DOHH2 (cell line): ENCODE measurements around the gene GOLT1A.

Experiments
- H3F3A ChIP-seq: fragments of 200-600 bp; sonication (generic), shearing (Covaris generic); 2 replicates; pipeline ENCODE4 v1.6.0; 2016; ENCODE audit warnings: antibody characterized with exemption, mild to moderate bottlenecking; ENCODE audit not compliant: control insufficient read depth, insufficient read depth
- H3K27ac ChIP-seq: fragments of 200-600 bp; sonication (generic); 2 replicates; pipeline ENCODE4 v1.5.1; 2014; ENCODE audit warnings: low read depth, mild to moderate bottlenecking, low read length, moderate library complexity
- H3K27me3 ChIP-seq: fragments of 200-600 bp; sonication (generic); 2 replicates; pipeline ENCODE4 v1.6.1; 2014; ENCODE audit warnings: mild to moderate bottlenecking, low read length, mixed read lengths; ENCODE audit not compliant: control insufficient read depth
- H3K36me3 ChIP-seq: fragments of 200-600 bp; sonication (generic); 2 replicates; pipeline ENCODE4 v1.6.1; 2014; ENCODE audit warnings: mild to moderate bottlenecking, low read length, moderate library complexity, mixed read lengths; ENCODE audit not compliant: control insufficient read depth
- H3K4me1 ChIP-seq: fragments of 200-600 bp; sonication (generic); 2 replicates; pipeline ENCODE4 v1.6.1; 2014; ENCODE audit warnings: mild to moderate bottlenecking, low read length, mixed read lengths; ENCODE audit not compliant: control insufficient read depth
- H3K4me2 ChIP-seq: fragments of 200-600 bp; sonication (generic); 2 replicates; pipeline ENCODE4 v1.6.0; 2014; ENCODE audit warnings: mild to moderate bottlenecking, low read length, moderate library complexity
- H3K4me3 ChIP-seq: fragments of 200-600 bp; sonication (generic); 2 replicates; pipeline ENCODE4 v1.5.1; 2014; ENCODE audit warnings: mild to moderate bottlenecking, low read length, mixed read lengths
- H3K79me2 ChIP-seq: fragments of 200-600 bp; sonication (generic); 2 replicates; pipeline ENCODE4 v1.6.1; 2014; ENCODE audit warnings: mild to moderate bottlenecking, low read length, mixed read lengths; ENCODE audit not compliant: control insufficient read depth
- H3K9me2 ChIP-seq: fragments of 200-600 bp; sonication (generic); replicated peaks from 2 replicates; pipeline ENCODE4 v1.6.1; 2014; ENCODE audit warnings: mild to moderate bottlenecking, low read length, mixed read lengths; ENCODE audit not compliant: control insufficient read depth
- H3K9me3 ChIP-seq: fragments of 200-600 bp; sonication (generic); 2 replicates; pipeline ENCODE4 v1.6.1; 2014; ENCODE audit warnings: antibody characterized with exemption, low read length, mixed read lengths; ENCODE audit not compliant: control insufficient read depth, insufficient read depth
- H4K20me1 ChIP-seq: fragments of 200-600 bp; sonication (generic); 2 replicates; pipeline ENCODE4 v1.6.0; 2014; ENCODE audit warnings: low read depth, mild to moderate bottlenecking, antibody characterized with exemption, low read length, moderate library complexity; ENCODE audit not compliant: control insufficient read depth, insufficient read depth
- EZH2phosphoT487 ChIP-seq: fragments of 200-600 bp; sonication (generic); IDR thresholded peaks from 2 replicates; pipeline ENCODE4 v1.6.1; 2017; ENCODE audit warnings: borderline replicate concordance, mild to moderate bottlenecking, antibody characterized with exemption, low read length, moderate library complexity, mixed read lengths
- TF ChIP-seq, protein P1 (sequence below): fragments of 200-600 bp; sonication (generic); IDR thresholded peaks from one replicate; pipeline ENCODE4 v1.5.1; 2014; ENCODE audit warnings: antibody characterized with exemption, mild to moderate bottlenecking, low read depth, low read length; ENCODE audit not compliant: poor library complexity, severe bottlenecking

GOLT1A gene

DNA sequence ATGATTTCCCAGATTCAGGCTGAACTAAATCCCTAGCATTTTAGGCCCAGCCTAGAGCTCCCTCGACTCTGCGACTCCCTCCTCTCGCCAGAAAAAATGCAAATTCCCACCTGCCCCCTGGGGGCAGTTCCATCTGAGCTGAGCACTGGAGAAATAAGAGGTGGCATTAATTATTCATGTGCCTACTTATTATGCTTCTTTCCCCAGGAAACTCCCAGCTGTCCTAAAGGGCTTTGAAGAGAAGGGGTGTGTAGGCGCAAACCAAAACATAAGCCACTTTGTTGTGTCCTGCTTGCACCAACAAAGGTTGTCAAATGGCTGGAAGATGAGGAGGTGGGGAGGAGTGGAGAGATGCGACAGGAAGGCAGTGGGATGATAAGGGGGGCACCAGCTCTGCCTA, 41.4 kb upstream of the GOLT1A start:
- no peaks in the 10 kb centered on the region for H3K9me3 ChIP-seq
- H3K4me3 ChIP-seq = no peak overlapping the region
- H3K27ac ChIP-seq = no peak overlapping the region
- H3F3A ChIP-seq = no peaks in the 10 kb centered on the region
- peaks cover 17% of the 10 kb centered on the region; the same call in 1 of the 2 replicates for H3K27me3 ChIP-seq
- H3K36me3 ChIP-seq = no peaks in the 10 kb centered on the region
- H3K79me2 ChIP-seq = no peaks in the 10 kb centered on the region
- no peaks in the 10 kb centered on the region for H4K20me1 ChIP-seq
- TF ChIP-seq, protein P1, sequence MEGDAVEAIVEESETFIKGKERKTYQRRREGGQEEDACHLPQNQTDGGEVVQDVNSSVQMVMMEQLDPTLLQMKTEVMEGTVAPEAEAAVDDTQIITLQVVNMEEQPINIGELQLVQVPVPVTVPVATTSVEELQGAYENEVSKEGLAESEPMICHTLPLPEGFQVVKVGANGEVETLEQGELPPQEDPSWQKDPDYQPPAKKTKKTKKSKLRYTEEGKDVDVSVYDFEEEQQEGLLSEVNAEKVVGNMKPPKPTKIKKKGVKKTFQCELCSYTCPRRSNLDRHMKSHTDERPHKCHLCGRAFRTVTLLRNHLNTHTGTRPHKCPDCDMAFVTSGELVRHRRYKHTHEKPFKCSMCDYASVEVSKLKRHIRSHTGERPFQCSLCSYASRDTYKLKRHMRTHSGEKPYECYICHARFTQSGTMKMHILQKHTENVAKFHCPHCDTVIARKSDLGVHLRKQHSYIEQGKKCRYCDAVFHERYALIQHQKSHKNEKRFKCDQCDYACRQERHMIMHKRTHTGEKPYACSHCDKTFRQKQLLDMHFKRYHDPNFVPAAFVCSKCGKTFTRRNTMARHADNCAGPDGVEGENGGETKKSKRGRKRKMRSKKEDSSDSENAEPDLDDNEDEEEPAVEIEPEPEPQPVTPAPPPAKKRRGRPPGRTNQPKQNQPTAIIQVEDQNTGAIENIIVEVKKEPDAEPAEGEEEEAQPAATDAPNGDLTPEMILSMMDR = no peak
- TF ChIP-seq EZH2phosphoT487 = no peak
- H3K4me1 ChIP-seq = no peaks in the 10 kb centered on the region
- no peaks in the 10 kb centered on the region for H3K9me2 ChIP-seq
- no peak overlapping the region for H3K4me2 ChIP-seq

DNA sequence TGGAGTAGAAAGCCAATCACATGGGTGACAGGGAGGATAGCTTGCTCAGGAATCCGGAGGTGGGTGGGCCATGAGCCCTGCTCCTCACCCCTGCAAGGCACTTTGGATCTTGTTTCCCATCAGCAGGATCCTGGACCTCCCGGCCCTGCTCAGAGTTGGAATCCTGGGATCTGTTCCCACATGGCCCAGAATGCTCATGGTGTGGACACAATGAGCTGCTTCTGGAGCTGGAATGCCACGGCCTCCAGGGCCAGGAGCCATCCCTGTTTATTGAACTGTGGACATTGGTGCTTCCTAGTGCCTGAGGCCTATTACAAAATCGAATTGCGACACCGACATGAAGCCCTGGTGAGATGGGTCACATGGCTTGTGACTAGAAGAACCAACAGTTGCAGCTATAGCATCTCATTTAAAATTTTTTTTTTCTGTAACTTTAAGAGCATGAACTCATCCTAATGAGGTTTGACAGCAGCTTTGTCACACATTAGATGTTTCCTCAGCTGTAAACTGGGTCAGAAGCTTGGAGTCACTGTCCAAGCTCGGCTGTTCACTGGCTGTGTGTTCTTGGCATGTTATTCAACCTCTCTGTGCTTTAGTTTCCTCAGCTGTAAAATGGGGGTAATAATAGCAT, 40.4 kb upstream of the GOLT1A start:
- TF ChIP-seq EZH2phosphoT487 = no peak
- TF ChIP-seq, protein P1 = no peak
- H3K27me3 ChIP-seq = peaks cover 26% of the 10 kb centered on the region
- H3K9me3 ChIP-seq = no peaks in the 10 kb centered on the region
- no peak overlapping the region for H3K27ac ChIP-seq
- no peaks in the 10 kb centered on the region for H3K79me2 ChIP-seq
- H3K9me2 ChIP-seq = no peaks in the 10 kb centered on the region
- no peaks in the 10 kb centered on the region for H3K36me3 ChIP-seq
- H3K4me3 ChIP-seq = no peak overlapping the region
- H3K4me2 ChIP-seq = no peak overlapping the region
- H4K20me1 ChIP-seq = no peaks in the 10 kb centered on the region
- no peaks in the 10 kb centered on the region for H3K4me1 ChIP-seq
- H3F3A ChIP-seq = no peaks in the 10 kb centered on the region

DNA sequence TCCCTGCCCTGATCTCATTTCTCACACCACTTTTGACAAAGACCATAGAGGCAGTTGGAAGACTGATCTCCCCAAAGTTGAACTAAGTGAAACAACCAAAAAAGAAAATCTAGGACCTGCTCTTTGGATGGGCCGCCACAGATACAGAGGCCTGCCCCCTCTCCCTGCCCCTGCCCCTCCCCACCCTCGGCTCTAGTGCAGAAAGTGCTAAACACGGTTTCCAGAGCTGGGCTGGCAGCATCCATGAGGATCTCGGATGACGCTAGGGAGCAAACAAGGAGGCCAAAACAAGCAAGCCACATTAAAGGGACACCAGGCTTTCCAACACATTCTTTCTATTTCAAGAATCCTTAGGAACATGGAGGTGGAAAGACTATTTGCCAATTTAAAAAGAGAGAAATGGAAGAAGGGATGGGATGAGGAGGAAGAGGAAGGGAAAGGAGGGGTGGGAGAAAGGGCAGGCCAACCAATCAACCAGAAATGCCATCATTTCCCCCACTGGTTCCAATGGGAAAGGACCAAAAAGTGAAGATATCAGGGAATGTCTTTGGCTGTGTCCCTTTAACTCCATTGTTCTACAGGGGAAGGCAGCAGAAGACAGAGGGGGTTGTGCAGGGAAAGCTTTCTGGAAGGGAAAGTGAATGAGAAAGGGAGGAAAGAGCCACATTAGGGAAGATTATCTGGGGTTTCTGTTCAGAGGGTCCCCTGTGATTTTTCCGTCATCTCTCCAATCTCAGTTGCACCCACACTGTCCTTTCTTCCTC, 38.3 kb upstream of the GOLT1A start:
- no peak overlapping the region for H3K4me3 ChIP-seq

More for the DNA sequence above, 38.3 kb upstream of the GOLT1A start:
- no peaks in the 10 kb centered on the region for H3K4me1 ChIP-seq
- H3K36me3 ChIP-seq = no peaks in the 10 kb centered on the region
- no peak overlapping the region for H3K27ac ChIP-seq
- H3K4me2 ChIP-seq = no peak overlapping the region
- no peaks in the 10 kb centered on the region for H3K79me2 ChIP-seq
- H3K9me2 ChIP-seq = no peaks in the 10 kb centered on the region
- H3K9me3 ChIP-seq = no peaks in the 10 kb centered on the region
- no peaks in the 10 kb centered on the region for H3F3A ChIP-seq
- TF ChIP-seq, protein P1 = no peak
- no peak for TF ChIP-seq EZH2phosphoT487
- H3K27me3 ChIP-seq = peaks cover 26% of the 10 kb centered on the region
- H4K20me1 ChIP-seq = no peaks in the 10 kb centered on the region
